Endothelial cell of umbilical vein (primary cell): ENCODE measurements around the gene FRA10AC1. TPM values are rescaled to one million over a fixed set of nuclear protein-coding genes. Genes with fewer than 3 reads are reported as not detected.

Source experiments
- BruUV-seq: library from RNA; stranded (reverse); fragments of 400-500 nt; replicated peaks from 2 replicates; lab custom pipeline; 2021; lab: Mats Ljungman, UMichigan
- CTCF ChIA-PET: fragments of 300-600, 350-600 bp; sonication (Branson Sonifier 250); formaldehyde crosslinking; loops from one replicate; lab custom pipeline; 2021; ENCODE audit warnings: antibody characterized with exemption, inconsistent platforms; lab: Charles Lee
- POLR2A ChIA-PET: fragments of 300-600, 350-600 bp; sonication (Branson Sonifier 250); formaldehyde crosslinking; loops from one replicate; lab custom pipeline; 2021; ENCODE audit warnings: antibody characterized with exemption, inconsistent platforms; lab: Charles Lee
- DNase-seq: peaks from one replicate; pipeline ENCODE4 v3.0.0-alpha.2; 2011; ENCODE audit warnings: low read depth, low spot score
- FAIRE-seq: peaks from 2 replicates; lab custom pipeline; 2011; peaks lifted over from hg19 to GRCh38; lab: Jason Lieb, UNC
- H2AFZ ChIP-seq: 2 replicates; pipeline ENCODE4 v1.6.0; 2012; ENCODE audit warnings: low read depth, low read length, control low read depth, inconsistent platforms
- H3K27ac ChIP-seq: 2 replicates; pipeline ENCODE4 v1.5.1; 2011; ENCODE audit warnings: low read depth, mild to moderate bottlenecking, control low read depth, low read length, moderate library complexity; ENCODE audit not compliant: insufficient read depth
- H3K27me3 ChIP-seq, 2 experiments: 2 replicates each; pipeline versions ENCODE4 v1.6.0 to v1.6.1; 2011; ENCODE audit warnings: low read length in 2 of 2, mixed read lengths in 1 of 2; ENCODE audit not compliant: control insufficient read depth in 2 of 2, insufficient read depth in 2 of 2
- H3K36me3 ChIP-seq, 2 experiments: 2 replicates in 1 of 2; 3 replicates in 1 of 2; pipeline ENCODE4 v1.5.1; 2011; ENCODE audit warnings: low read length in 2 of 2, mild to moderate bottlenecking in 1 of 2, moderate library complexity in 1 of 2; ENCODE audit not compliant: control insufficient read depth in 2 of 2, insufficient read depth in 2 of 2; ENCODE audit errors: extremely low read depth in 1 of 2
- H3K4me1 ChIP-seq: 3 replicates; pipeline ENCODE4 v1.5.1; 2011; ENCODE audit warnings: mild to moderate bottlenecking, low read length; ENCODE audit not compliant: control insufficient read depth, insufficient read depth; ENCODE audit errors: extremely low read depth
- H3K4me2 ChIP-seq: 2 replicates; pipeline ENCODE4 v1.6.1; 2011; ENCODE audit warnings: low read length, control low read depth, mixed read lengths; ENCODE audit not compliant: insufficient read depth
- H3K4me3 ChIP-seq, 3 experiments: fragments of 200-600 bp in 1 of 3; sonication (generic), shearing (Covaris generic) in 1 of 3; replicated peaks in 1 of 3; 2 replicates each; pipeline ENCODE4 v1.5.1; 2011 to 2016; ENCODE audit warnings: control low read depth in 3 of 3, low read length in 3 of 3, mild to moderate bottlenecking in 2 of 3, inconsistent platforms in 1 of 3, low read depth in 1 of 3, moderate library complexity in 1 of 3; ENCODE audit not compliant: insufficient read depth in 1 of 3
- H3K79me2 ChIP-seq: 2 replicates; pipeline ENCODE4 v1.6.0; 2012; ENCODE audit warnings: low read length, inconsistent platforms; ENCODE audit not compliant: control insufficient read depth, insufficient read depth
- H3K9ac ChIP-seq: replicated peaks from 2 replicates; pipeline ENCODE3; 2011; ENCODE audit warnings: low read length, control low read depth; ENCODE audit not compliant: insufficient read depth; ENCODE audit errors: extremely low read depth
- H3K9me1 ChIP-seq: replicated peaks from 3 replicates; pipeline ENCODE4 v1.6.0; 2011; ENCODE audit warnings: mild to moderate bottlenecking, low read length; ENCODE audit not compliant: control insufficient read depth, insufficient read depth; ENCODE audit errors: extremely low read depth
- H3K9me3 ChIP-seq: replicated peaks from 2 replicates; pipeline ENCODE4 v1.5.1; 2012; ENCODE audit warnings: low read length, inconsistent platforms; ENCODE audit not compliant: control insufficient read depth, insufficient read depth
- H4K20me1 ChIP-seq: replicated peaks from 2 replicates; pipeline ENCODE3; 2011; ENCODE audit warnings: mild to moderate bottlenecking, low read length; ENCODE audit not compliant: control insufficient read depth, insufficient read depth; ENCODE audit errors: extremely low read depth
- CTCF ChIP-seq, 2 donors: IDR thresholded peaks; 1 replicate in 1 of 2; 2 replicates in 1 of 2; pipeline ENCODE4 v1.5.1; 2011; ENCODE audit warnings: low read length in 2 of 2, mild to moderate bottlenecking in 2 of 2, moderate library complexity in 2 of 2, control low read depth in 1 of 2, inconsistent platforms in 1 of 2, low read depth in 1 of 2; ENCODE audit not compliant: insufficient read depth in 1 of 2; ENCODE audit errors: extremely low read depth in 1 of 2
- FOS ChIP-seq: IDR thresholded peaks from 2 replicates; pipeline ENCODE4 v1.6.1; 2011; ENCODE audit warnings: mild to moderate bottlenecking, low read length, moderate library complexity, borderline replicate concordance; ENCODE audit not compliant: insufficient read depth
- POLR2A ChIP-seq: IDR thresholded peaks from 2 replicates; pipeline ENCODE4 v1.6.1; 2012; ENCODE audit warnings: low read depth, mild to moderate bottlenecking, control low read depth, low read length
- POLR2AphosphoS5 ChIP-seq: IDR thresholded peaks from 2 replicates; pipeline ENCODE4 v1.6.1; 2012; ENCODE audit warnings: low read depth, mild to moderate bottlenecking, control low read depth, low read length, moderate library complexity; ENCODE audit not compliant: insufficient read depth
- dilution Hi-C: fragments of 300-500 bp; cut with MboI; formaldehyde crosslinking; loops from one replicate; pipeline ENCODE4 v1.15.0; 2019; ENCODE audit warnings: low sequenced_read_pairs; ENCODE audit not compliant: extremely low pct_ligation_motif_present
- intact Hi-C: fragments of 100-400 bp; cut with micrococcal nuclease; formaldehyde crosslinking; loops from one replicate; pipeline ENCODE4 v1.10.0; 2022
- polyA plus RNA-seq, 4 experiments: library from polyadenylated mRNA; depleted of rRNA in 3 of 4; stranded (reverse) in 3 of 4; unstranded in 1 of 4; fragments of >200 nt; gene quantifications; 2 replicates each; pipeline versions ENCODE4 v1.2.1 to v1.2.3, GENCODE V29; 2011 to 2012; ENCODE audit warnings: missing spikeins in 1 of 4
- total RNA-seq: library from RNA; stranded (reverse); gene quantifications from 2 replicates; pipeline ENCODE4 v1.2.3, GENCODE V29; 2021

The FRA10AC1 gene
- total and polyA plus RNA-seq, 2 donors (not counting 3 experiments of a cell fraction or from before 2014, with no cell fraction given), result 4.0 to 24.4 TPM

DNA sequence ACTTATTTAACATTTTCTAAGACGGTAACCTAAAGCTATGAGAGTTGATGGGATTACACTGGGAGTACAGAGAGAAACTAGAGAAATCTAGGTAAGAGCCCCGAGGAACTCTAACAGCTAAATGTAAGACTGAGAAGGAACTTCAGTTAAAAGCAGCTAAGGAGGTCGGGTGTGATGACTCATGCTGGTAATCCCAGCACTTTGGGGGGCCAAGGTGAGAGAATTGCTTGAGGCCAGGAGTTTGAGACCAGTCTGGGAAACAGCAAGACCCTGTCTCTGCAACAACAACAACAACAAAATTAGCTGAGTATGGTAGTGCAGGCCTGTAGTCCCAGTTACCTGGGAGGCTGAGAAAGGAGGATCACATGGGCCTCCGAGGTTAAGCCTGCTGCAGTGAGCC is 24.0 kb downstream of the FRA10AC1 start:
- CTCF ChIA-PET, result interaction anchor here (1.3 to 9.8 kb wide), 4 partner anchors 8 to 167 kb away, joined by 3 to 239 read pairs (median 4); no protein-coding TSS in a partner anchor

More for the DNA sequence above, 24.0 kb downstream of the FRA10AC1 start:
- Histone ChIP-seq H4K20me1 (no peaks in the 10 kb centered on the region), H3K27ac (no peak overlapping the region), H3K9ac (no peak overlapping the region), H2AFZ (no peak overlapping the region), H3K9me1 (no peaks in the 10 kb centered on the region), H3K36me3 (peaks cover 3 to 5% of the 10 kb centered on the region in 2 experiments), H3K4me3 (no peak overlapping the region), H3K79me2 (no peaks in the 10 kb centered on the region), H3K9me3 (no peaks in the 10 kb centered on the region), H3K4me2 (no peak overlapping the region), H3K27me3 (no peaks in the 10 kb centered on the region), H3K4me1 (no peaks in the 10 kb centered on the region)
- no peak for TF ChIP-seq POLR2AphosphoS5
- TF ChIP-seq POLR2A, result no peak
- TF ChIP-seq CTCF (IDR thresholded peaks at IDR 0.05; ENCODE audit: extremely low read depth in 1 of 2, insufficient read depth in 1 of 2, low read depth in 1 of 2, low read length in 2 of 2), result no peak
- TF ChIP-seq FOS, result no peak
- FAIRE-seq (no peak), DNase-seq (no peak)
- BruUV-seq, result no TSS peak
- intact Hi-C loops, result no loop called here
- dilution Hi-C loops, result no loop called here
- POLR2A ChIA-PET, result no interaction called here
